HEK293 (cell line): ENCODE data around the gene ZNF41.
"Not testable (repeated sequence)": the region's sequence is repeated elsewhere in the genome, so short reads cannot be mapped to it uniquely, and the experiment has no call there.

ENCODE experiments used
- CTCF ChIA-PET: fragments of 350-600 bp; formaldehyde crosslinking; extraction: SDS; loops from one replicate; lab custom pipeline; 2021; ENCODE audit warnings: antibody characterized with exemption; lab: Yijun Ruan, JAX
- POLR2A ChIA-PET: fragments of 300-600 bp; formaldehyde crosslinking; extraction: SDS; loops from one replicate; lab custom pipeline; 2020; ENCODE audit warnings: antibody characterized with exemption, inconsistent platforms; lab: Yijun Ruan, JAX
- H3K27ac ChIP-seq: fragments of 200-500 bp; sonication (Bioruptor generic); 2 replicates; pipeline ENCODE4 v1.5.1; 2014; ENCODE audit warnings: low read depth, low read length, control low read depth, inconsistent platforms; ENCODE audit errors: extremely low read depth
- H3K36me3 ChIP-seq, 2 experiments: fragments of 200-500 bp in 1 of 2; sonication (Bioruptor generic) in 1 of 2; 1 replicate in 1 of 2; 2 replicates in 1 of 2; pipeline ENCODE4 v1.5.1; 2014 to 2017; ENCODE audit warnings: inconsistent platforms in 2 of 2, low read length in 2 of 2; ENCODE audit not compliant: control insufficient read depth in 2 of 2, insufficient read depth in 1 of 2
- H3K4me1 ChIP-seq: fragments of 200-500 bp; sonication (Bioruptor generic); 2 replicates; pipeline ENCODE4 v1.5.1; 2014; ENCODE audit warnings: mild to moderate bottlenecking, low read length, inconsistent platforms; ENCODE audit not compliant: control insufficient read depth, insufficient read depth
- H3K4me3 ChIP-seq: 2 replicates; pipeline ENCODE4 v1.5.1; 2011; ENCODE audit warnings: low read depth, mild to moderate bottlenecking, control low read depth, low read length, moderate library complexity
- H3K9me3 ChIP-seq: fragments of 200-500 bp; sonication (Bioruptor generic); 2 replicates; pipeline ENCODE4 v1.5.1; 2014; ENCODE audit warnings: low read depth, low read length, inconsistent platforms; ENCODE audit not compliant: control insufficient read depth, insufficient read depth
- KLF16 ChIP-seq: fragments of 450-650 bp; formaldehyde crosslinking; IDR thresholded peaks from 2 replicates; pipeline ENCODE4 v1.5.1; 2017; ENCODE audit warnings: missing biosample characterization, missing genetic modification characterization
- MEIS1 ChIP-seq: sonication (generic); formaldehyde crosslinking; IDR thresholded peaks from 2 replicates; pipeline ENCODE4 v1.8.1; 2022; ENCODE audit warnings: missing genetic modification reagents, mild to moderate bottlenecking, borderline replicate concordance
- MZF1 ChIP-seq: fragments of 450-650 bp; formaldehyde crosslinking; IDR thresholded peaks from 2 replicates; pipeline ENCODE4 v1.5.1; 2017; ENCODE audit warnings: missing biosample characterization, missing genetic modification characterization, borderline replicate concordance
- SP7 ChIP-seq: fragments of 450-650 bp; formaldehyde crosslinking; IDR thresholded peaks from 2 replicates; pipeline ENCODE4 v1.5.1; 2016; ENCODE audit warnings: missing biosample characterization, missing genetic modification characterization
- ZBTB48 ChIP-seq: fragments of 450-650 bp; formaldehyde crosslinking; IDR thresholded peaks from 2 replicates; pipeline ENCODE4 v1.5.1; 2016; ENCODE audit warnings: missing biosample characterization, missing genetic modification characterization
- ZBTB6 ChIP-seq: fragments of 450-650 bp; formaldehyde crosslinking; IDR thresholded peaks from 2 replicates; pipeline ENCODE4 v1.5.1; 2017; ENCODE audit warnings: missing biosample characterization, missing genetic modification characterization
- ZFP69B ChIP-seq: fragments of 450-650 bp; formaldehyde crosslinking; IDR thresholded peaks from 2 replicates; pipeline ENCODE4 v1.5.1; 2016; ENCODE audit warnings: missing biosample characterization, missing genetic modification characterization
- ZNF10 ChIP-seq: fragments of 450-650 bp; formaldehyde crosslinking; IDR thresholded peaks from 2 replicates; pipeline ENCODE4 v1.5.1; 2017; ENCODE audit warnings: missing biosample characterization, missing genetic modification characterization
- ZNF280C ChIP-seq: fragments of 450-650 bp; formaldehyde crosslinking; IDR thresholded peaks from 2 replicates; pipeline ENCODE4 v1.5.1; 2016; ENCODE audit warnings: missing biosample characterization, missing genetic modification characterization
- ZNF311 ChIP-seq: fragments of 450-650 bp; formaldehyde crosslinking; IDR thresholded peaks from 2 replicates; pipeline ENCODE4 v1.5.1; 2017; ENCODE audit warnings: missing biosample characterization, missing genetic modification characterization, borderline replicate concordance
- ZNF394 ChIP-seq: fragments of 450-650 bp; formaldehyde crosslinking; IDR thresholded peaks from 2 replicates; pipeline ENCODE4 v1.5.1; 2016; ENCODE audit warnings: missing biosample characterization, missing genetic modification characterization, mild to moderate bottlenecking, moderate library complexity, borderline replicate concordance
- ZNF426 ChIP-seq: fragments of 450-650 bp; formaldehyde crosslinking; IDR thresholded peaks from 2 replicates; pipeline ENCODE4 v1.5.1; 2017; ENCODE audit warnings: missing biosample characterization, missing genetic modification characterization, mild to moderate bottlenecking, inconsistent platforms, moderate library complexity
- ZNF548 ChIP-seq: fragments of 450-650 bp; formaldehyde crosslinking; IDR thresholded peaks from 2 replicates; pipeline ENCODE4 v1.5.1; 2016; ENCODE audit warnings: missing biosample characterization, missing genetic modification characterization
- ZNF561 ChIP-seq: fragments of 450-650 bp; IDR thresholded peaks from 2 replicates; pipeline ENCODE4 v1.5.1; 2018; ENCODE audit warnings: missing biosample characterization, missing genetic modification characterization, borderline replicate concordance
- ZNF654 ChIP-seq: fragments of 450-650 bp; formaldehyde crosslinking; IDR thresholded peaks from 2 replicates; pipeline ENCODE4 v1.5.1; 2016; ENCODE audit warnings: low read depth, missing biosample characterization, missing genetic modification characterization
- ZNF660 ChIP-seq: fragments of 450-650 bp; IDR thresholded peaks from 2 replicates; pipeline ENCODE4 v1.5.1; 2018; ENCODE audit warnings: missing biosample characterization, mild to moderate bottlenecking, missing genetic modification characterization
- ZNF670 ChIP-seq: fragments of 450-650 bp; formaldehyde crosslinking; IDR thresholded peaks from 2 replicates; pipeline ENCODE4 v1.5.1; 2016; ENCODE audit warnings: missing biosample characterization, missing genetic modification characterization, low read depth
- ZNF785 ChIP-seq: fragments of 450-650 bp; formaldehyde crosslinking; IDR thresholded peaks from 2 replicates; pipeline ENCODE4 v1.5.1; 2016; ENCODE audit warnings: missing biosample characterization, missing genetic modification characterization
- TF ChIP-seq, protein P1 (sequence below): fragments of 450-650 bp; formaldehyde crosslinking; IDR thresholded peaks from 2 replicates; pipeline ENCODE4 v1.5.1; 2016; ENCODE audit warnings: missing biosample characterization, missing genetic modification characterization

Gene ZNF41

GRCh38 chrX:47498411-47498810 is 15.4 kb upstream of the ZNF41 start:
- no peak overlapping the region for H3K4me3 ChIP-seq
- no peaks in the 10 kb centered on the region for H3K9me3 ChIP-seq
- H3K4me1 ChIP-seq: no peaks in the 10 kb centered on the region
- CTCF ChIA-PET: interaction anchor here (0.9 to 4.0 kb wide), 4 partner anchors 24 to 257 kb away, joined by 3 to 33 read pairs (median 12); no protein-coding TSS in a partner anchor
- TF ChIP-seq ZNF280C (tag by site-specific recombination): no peak
- 0 out of 2 replicates have a peak, but pooled peaks have one; percentile 13 for TF ChIP-seq ZBTB48
- TF ChIP-seq, all 188 proteins: peak for 1
- POLR2A ChIA-PET: no interaction called here
- H3K36me3 ChIP-seq: no peaks in the 10 kb centered on the region
- H3K27ac ChIP-seq: no peak overlapping the region

DNA sequence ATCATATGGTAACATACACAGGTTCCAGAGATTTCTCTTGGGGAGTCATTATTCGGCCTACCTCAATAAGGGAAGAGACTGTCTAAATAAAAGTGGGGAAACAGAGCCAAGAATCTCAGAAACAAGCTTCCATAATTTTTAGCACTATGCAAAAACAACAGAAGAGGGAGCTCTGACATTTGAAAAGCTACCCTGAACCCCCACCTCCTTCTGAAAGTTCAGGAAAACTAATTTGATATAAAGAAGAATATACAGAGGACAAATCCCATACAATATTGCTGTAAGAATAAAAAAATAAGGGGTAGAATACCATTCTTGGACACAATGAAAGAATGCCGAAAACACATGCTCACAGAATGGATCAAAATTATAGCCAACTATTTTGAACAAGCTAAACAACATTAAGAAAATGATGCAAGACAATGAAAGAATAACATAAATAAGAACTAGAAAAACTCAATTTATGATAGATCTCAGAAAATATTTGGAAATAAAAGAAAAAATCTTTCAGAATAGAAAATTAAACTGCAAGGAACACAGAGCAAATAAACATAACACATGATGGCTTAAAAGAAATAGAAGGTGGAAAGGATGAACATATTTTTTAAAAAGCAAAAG is 14.4 kb upstream of the ZNF41 start:
- H3K4me1 ChIP-seq: no peaks in the 10 kb centered on the region
- H3K4me3 ChIP-seq: no peak overlapping the region
- H3K36me3 ChIP-seq: no peaks in the 10 kb centered on the region
- ChIA-PET CTCF (interaction anchor here (0.6 to 1.8 kb wide), 12 partner anchors 10 to 400 kb away, joined by 3 to 18 read pairs (median 4); no protein-coding TSS in a partner anchor), POLR2A (no interaction called here)
- no peak overlapping the region for H3K27ac ChIP-seq
- TF ChIP-seq ZBTB6 (tag by site-specific recombination) (no peak), ZNF10 (tag by site-specific recombination) (no peak), ZNF394 (no peak), ZNF670 (tag by site-specific recombination) (no peak), ZNF654 (tag by site-specific recombination) (peak; percentile 83)
- TF ChIP-seq, protein P1, sequence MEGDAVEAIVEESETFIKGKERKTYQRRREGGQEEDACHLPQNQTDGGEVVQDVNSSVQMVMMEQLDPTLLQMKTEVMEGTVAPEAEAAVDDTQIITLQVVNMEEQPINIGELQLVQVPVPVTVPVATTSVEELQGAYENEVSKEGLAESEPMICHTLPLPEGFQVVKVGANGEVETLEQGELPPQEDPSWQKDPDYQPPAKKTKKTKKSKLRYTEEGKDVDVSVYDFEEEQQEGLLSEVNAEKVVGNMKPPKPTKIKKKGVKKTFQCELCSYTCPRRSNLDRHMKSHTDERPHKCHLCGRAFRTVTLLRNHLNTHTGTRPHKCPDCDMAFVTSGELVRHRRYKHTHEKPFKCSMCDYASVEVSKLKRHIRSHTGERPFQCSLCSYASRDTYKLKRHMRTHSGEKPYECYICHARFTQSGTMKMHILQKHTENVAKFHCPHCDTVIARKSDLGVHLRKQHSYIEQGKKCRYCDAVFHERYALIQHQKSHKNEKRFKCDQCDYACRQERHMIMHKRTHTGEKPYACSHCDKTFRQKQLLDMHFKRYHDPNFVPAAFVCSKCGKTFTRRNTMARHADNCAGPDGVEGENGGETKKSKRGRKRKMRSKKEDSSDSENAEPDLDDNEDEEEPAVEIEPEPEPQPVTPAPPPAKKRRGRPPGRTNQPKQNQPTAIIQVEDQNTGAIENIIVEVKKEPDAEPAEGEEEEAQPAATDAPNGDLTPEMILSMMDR (tag by site-specific recombination): 0 out of 2 replicates have a peak, but pooled peaks have one; percentile 7
- no peaks in the 10 kb centered on the region for H3K9me3 ChIP-seq

GRCh38 chrX:47492133-47492532 is 9.1 kb upstream of the ZNF41 start:
- H3K9me3 ChIP-seq, H3K36me3 ChIP-seq, CTCF ChIA-PET, H3K4me1 ChIP-seq, H3K4me3 ChIP-seq, POLR2A ChIA-PET, H3K27ac ChIP-seq: not testable (repeated sequence)

DNA sequence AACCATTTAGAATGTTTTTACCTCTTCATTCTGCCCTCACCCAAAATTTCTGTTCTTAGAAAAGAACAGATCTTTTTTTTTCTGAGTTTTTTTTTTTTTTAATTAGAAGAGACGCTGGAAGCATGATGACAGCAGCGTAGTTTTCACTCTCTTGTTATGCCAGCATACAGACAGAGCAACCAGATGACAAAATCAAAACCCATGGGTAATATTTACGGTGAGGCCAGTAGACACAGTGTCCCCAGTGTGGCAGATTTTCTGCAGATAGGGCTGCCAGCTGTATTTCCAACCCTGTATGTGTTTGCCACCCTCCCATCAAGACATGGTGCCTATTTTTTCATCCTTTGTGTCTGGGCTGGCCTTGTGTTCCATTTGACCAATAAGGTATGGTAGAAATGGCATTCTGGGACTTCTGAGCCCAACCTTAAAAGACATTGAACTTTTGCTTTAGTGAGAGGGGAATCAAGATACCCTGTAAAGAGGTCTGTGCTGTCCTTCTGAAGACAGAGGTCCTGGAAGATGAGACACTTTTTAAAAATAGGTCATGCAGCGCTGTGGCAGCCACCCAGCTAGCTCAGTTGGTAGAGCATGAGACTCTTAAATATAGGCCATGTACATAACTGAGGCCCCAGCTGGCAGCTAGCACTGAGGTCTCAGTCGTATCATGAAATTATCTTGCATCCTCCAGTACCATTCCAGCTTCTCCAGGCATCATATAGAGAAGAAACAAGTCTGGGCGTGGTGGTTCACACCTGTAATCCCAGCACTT is 6.7 kb upstream of the ZNF41 start:
- POLR2A ChIA-PET: no interaction called here
- Histone ChIP-seq H3K27ac (no peak overlapping the region), H3K4me3 (no peak overlapping the region), H3K36me3 (no peaks in the 10 kb centered on the region), H3K9me3 (no peaks in the 10 kb centered on the region), H3K4me1 (no peaks in the 10 kb centered on the region)
- CTCF ChIA-PET: interaction anchor here (0.7 to 1.5 kb wide), 2 partner anchors 34 to 154 kb away, joined by 3 to 4 read pairs; no protein-coding TSS in a partner anchor
- TF ChIP-seq ZFP69B (tag by site-specific recombination): no peak
- TF ChIP-seq ZNF426 (tag by site-specific recombination): no peak
- no peak for TF ChIP-seq SP7 (tag by site-specific recombination)
- no peak for TF ChIP-seq KLF16
- no peak for TF ChIP-seq MZF1
- no peak for TF ChIP-seq ZNF660 (tag by site-specific recombination)
- TF ChIP-seq MEIS1 (CRISPR knock-in tag): no peak
- TF ChIP-seq ZNF311 (tag by site-specific recombination): no peak
- no peak for TF ChIP-seq ZNF785 (tag by site-specific recombination)
- no peak for TF ChIP-seq ZNF10 (tag by site-specific recombination)
- TF ChIP-seq ZNF548 (tag by site-specific recombination): no peak
- no peak for TF ChIP-seq ZNF561
